IPS-11a (cell line): ENCODE data around the gene OSBPL9.
"Not testable (repeated sequence)": the region's sequence is repeated elsewhere in the genome, so short reads cannot be mapped to it uniquely, and the experiment has no call there.

Experiments
- H3K4me3 ChIP-seq: one replicate; pipeline ENCODE4 v1.5.1; 2013; ENCODE audit warnings: low read depth, low read length, control low read depth

The OSBPL9 gene

DNA sequence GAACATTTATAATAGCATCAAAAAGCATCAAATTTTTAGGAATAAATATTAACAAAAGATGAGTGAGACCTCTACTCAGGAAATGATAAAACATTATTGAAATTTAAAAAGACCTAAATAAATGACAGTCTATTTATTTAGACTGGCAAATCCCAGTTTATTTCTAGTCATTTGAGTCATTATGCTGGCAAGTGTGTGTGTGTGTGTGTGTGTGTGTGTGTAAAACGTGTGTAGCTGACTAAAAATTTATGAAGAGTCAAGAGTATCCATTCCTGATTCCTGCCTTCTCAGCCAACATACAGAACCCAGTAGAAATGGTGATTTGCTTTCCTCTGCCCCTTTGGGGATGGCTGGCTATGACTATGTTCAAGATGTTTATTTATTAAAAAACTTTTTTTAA lies 46.2 kb downstream of the OSBPL9 start:
- H3K4me3 ChIP-seq = no peak overlapping the region

DNA sequence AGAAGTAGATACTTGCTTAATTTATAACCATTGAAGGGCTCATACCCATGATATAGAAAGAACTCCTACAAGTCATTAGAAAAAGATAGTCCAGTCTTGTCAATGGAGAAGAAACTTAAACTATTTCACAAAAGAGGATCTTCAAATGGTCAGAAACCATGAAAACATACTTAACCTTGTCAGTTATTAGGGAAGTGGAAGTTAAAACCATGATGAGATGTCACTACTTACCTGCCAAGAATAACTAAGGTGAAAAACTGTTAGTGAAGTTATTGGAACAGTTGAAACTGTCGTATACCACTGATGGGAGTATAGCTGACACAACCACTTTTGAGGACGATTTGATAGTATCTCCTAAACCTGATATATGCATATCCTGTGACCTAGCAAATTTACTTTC lies 46.8 kb downstream of the OSBPL9 start:
- H3K4me3 ChIP-seq = no peak overlapping the region

DNA sequence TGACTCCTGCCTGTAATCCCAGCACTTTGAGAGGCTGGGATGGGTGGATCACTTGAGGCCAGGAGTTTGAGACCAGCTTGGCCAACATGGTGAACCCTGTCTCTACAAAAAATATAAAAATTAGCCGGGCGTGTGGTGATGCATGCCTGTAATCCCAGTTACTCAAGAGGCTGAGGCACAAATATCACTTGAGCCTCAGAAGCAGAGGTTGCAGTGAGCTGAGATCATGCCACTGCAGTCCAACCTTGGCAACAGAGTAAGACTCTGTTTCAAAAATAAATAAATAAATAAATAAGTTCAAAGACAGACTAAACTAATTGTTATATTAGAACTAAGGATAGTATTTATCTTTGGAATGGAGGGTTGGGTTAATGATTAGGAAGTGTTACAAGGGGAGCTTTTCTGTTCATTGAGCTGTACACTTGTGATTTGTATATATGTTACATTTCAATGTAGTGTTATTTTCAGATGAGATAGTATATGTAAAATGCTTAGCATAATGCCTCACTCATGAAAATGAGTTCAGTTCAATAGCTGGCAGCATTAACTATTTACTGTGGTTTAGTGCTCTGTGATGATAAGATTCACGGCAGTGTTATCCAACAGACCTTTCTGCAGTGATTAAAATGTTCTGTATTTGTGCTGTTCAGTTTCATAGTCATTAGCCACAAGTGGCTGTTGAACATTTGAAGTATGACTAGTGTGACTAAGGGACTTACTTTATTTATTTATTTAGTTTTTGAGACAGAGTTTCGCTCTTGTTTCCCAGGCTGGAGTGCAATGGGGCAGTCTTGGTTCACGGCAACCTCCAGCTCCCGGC lies 47.7 kb downstream of the OSBPL9 start:
- no peak overlapping the region for H3K4me3 ChIP-seq

GRCh38 chr1:51666478-51666877 lies 49.6 kb downstream of the OSBPL9 start:
- no peak overlapping the region for H3K4me3 ChIP-seq

- H3K4me3 ChIP-seq = no peak overlapping the region
Measured at GRCh38 chr1:51667561-51667960, 50.7 kb downstream of the OSBPL9 start.

DNA sequence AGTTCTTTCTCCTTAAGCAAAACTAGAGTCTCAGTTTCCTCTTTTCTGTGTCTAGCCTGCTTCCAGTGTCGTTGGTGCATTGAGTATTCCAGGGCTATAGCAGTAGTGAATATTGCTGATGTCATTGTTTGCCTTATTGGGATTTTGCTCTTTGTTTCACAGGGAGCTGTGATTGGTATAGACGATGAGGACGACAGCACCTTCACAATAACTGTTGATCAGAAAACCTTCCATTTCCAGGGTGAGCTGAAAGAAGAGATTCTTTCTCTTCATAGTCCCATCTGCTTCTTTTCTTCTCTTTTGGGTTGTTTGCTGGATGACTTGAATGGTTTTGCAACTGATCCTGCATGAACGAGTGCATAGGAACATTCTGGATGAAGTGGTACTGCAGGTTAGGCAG lies 52.4 kb downstream of the OSBPL9 start:
- H3K4me3 ChIP-seq = no peak overlapping the region

DNA sequence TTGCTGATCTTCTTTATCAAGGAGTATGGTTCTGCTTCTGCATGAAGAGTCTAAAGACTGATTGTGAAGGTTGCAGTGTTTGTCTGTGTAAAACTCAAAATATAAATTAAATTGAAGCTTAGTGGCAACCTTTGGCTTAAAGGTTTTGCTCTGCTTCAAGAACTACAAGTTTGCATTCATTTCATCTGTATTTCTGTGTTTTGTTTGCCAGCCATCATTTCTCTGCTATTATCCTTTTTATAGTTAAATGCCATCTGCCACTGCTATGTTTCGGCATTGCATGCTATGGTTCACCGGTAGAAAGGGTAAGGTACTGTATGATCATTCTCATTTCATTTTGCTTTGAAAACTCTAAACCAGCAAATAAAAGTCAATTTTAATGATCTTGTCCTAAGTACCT lies 52.9 kb downstream of the OSBPL9 start:
- H3K4me3 ChIP-seq = no peak overlapping the region

GRCh38 chr1:51671527-51672325 lies 54.8 kb downstream of the OSBPL9 start:
- no peak overlapping the region for H3K4me3 ChIP-seq

DNA sequence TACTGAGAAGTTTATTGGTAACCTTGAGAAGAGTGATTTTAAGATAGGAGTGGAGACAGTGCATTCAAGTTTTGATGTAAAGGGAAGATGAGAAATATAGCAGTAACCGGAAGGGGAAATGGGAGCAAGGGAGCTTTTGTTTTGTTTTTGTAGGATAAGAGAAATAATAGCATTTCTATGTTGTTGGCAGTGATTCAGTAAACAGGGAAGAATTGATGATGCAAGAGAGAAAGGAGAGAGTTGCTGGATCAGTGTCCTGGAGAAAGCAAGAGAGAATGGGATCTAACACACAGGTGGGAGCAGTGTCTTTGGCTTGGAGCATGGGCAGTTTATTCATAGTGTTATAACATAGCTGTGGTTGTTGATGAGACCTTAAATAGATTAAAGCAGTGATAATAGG lies 56.4 kb downstream of the OSBPL9 start:
- no peak overlapping the region for H3K4me3 ChIP-seq

DNA sequence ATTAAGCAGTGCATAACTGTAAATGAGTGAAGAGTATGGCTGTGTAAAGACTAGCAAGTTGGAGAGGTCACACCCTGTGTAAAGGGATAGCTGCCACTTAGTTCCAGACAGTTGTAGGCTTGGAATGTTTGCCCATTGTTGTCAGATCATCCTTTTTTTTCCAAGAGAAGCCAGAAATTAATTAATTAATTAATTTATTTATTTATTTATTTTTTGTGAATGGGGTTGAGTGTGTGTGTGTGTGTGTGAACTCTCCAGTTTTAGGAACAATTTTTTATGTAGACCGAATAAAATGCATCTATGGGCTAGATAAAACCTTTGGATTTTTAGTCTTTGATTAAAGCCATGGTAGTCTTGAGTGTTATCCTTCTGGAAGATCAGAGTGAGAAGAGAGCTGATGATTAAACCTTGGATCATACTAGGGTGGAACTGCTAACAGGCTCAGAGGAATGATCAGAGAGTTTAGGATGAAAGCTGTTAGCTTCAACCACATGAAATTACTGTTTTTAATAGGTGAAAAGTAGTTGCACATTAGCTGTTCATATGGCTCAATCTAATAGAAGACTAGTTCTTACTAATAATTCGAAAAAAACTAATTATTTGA lies 58.4 kb downstream of the OSBPL9 start:
- H3K4me3 ChIP-seq = no peak overlapping the region

- no peak overlapping the region for H3K4me3 ChIP-seq
Measured at GRCh38 chr1:51679435-51679834, 62.5 kb downstream of the OSBPL9 start.

DNA sequence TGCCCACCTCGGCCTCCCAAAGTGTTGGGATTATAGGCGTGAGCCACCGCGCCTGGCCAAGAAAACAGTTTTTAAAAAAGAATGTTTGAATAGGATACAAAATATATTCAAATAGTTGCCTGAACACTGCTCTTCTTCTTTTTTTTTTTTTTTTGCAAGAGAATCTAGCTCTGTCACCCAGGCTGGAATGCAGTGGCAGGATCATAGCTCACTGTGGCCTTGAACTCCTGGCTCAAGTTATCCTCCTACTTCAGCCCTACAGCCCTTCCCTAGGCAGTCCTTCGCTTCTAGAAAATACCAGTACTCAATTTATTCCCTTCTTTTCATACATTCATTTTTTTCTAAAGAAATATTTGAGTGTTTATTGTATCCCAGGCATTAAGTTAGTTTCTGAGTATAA lies 67.9 kb downstream of the OSBPL9 start:
- H3K4me3 ChIP-seq = no peak overlapping the region

DNA sequence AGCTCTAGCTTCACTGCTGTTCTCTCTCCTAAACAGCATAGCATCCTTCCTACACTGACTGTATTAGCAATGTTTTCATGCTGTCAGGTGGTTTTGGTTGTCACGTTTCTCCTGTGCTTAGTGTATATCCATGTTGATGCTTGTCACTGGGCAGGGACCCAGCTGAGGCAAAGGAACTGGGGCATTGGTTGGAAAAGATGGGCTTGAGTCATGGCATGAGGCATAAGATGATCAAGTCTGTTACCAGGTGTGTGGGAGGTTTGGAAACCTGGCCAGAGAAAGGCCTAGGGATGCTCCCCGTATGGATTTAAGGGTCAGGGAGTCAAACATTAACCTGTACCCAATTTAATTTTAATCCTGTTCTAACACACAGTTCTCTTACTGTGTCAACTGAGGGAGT lies 69.6 kb downstream of the OSBPL9 start:
- H3K4me3 ChIP-seq = no peak overlapping the region

GRCh38 chr1:51689075-51689440 lies 72.2 kb downstream of the OSBPL9 start:
- no peak overlapping the region for H3K4me3 ChIP-seq

- H3K4me3 ChIP-seq = no peak overlapping the region
Measured at GRCh38 chr1:51689643-51690042, 72.8 kb downstream of the OSBPL9 start.

GRCh38 chr1:51690285-51690961 lies 73.5 kb downstream of the OSBPL9 start:
- no peak overlapping the region for H3K4me3 ChIP-seq

DNA sequence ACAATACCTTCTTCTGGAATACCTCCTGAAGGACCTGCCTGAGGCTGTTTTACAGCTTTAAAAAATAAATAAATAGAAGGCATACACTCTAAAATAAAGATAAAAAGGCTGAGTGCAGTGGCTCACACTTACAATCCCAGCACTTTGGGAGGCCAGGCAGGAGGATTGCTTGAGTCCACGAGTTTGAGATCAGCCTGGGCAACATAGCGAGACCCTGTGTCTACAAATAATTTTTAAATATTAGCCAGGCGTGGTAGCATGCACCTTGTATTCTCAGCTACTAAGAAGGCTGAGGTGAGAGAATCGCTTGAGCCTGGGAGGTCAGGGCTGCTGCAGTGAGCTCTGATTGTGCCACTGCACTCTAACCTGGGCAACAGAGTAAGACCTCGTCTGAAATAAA lies 75.0 kb downstream of the OSBPL9 start:
- H3K4me3 ChIP-seq = no peak overlapping the region

DNA sequence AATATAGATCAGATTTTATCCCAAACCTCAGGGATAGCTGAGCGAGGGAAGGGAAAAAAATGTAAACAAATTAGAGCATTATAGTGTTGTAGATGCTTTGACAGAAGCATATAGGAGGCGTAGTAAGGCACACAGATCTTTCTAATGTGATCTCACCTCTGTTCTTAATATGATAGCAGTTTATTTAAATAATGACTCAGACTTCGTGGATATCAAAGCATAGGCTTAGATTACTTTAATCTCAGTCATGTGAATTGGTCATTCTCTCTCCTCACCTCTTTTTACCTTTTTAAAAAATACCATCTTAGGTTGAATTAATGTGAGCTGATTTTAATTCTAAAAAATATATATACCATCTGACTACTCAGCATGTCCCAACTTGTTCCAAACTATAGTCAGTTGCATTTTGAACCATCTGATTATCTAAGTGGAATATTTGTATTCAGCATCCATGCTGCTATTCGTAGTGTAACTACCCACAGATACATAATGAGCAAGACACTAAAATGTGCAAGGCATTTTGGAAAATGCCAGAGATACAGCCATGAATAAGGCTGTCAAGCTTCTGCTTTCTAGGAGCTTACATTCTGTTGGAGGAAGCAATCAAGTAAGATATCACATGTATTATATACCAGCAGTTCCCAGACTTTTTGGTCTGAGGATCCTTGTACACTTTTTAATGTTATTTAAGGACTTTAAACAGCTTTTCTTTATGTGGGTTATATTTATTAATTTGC lies 76.7 kb downstream of the OSBPL9 start:
- no peak overlapping the region for H3K4me3 ChIP-seq

DNA sequence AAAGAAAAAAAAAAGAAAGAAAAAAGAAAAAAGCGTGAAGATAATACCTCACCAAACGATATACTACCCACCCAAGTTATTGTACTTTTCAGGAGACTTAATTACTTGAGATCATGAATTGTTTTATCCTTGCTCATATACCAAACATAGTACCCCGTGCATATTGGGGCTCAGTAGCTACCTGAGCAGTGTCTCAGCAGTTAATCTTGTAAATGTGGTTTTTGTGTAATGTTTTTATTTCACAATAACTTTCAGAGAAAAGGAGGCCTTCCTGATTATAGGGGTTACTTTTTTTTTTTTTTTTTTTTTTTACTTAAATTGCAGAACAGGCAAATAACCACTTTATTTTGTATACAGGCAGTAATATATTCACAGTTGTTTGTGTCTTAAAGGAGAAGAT lies 80.3 kb downstream of the OSBPL9 start:
- no peak overlapping the region for H3K4me3 ChIP-seq

- H3K4me3 ChIP-seq = no peak overlapping the region
Measured at GRCh38 chr1:51699391-51699790, 82.5 kb downstream of the OSBPL9 start.

DNA sequence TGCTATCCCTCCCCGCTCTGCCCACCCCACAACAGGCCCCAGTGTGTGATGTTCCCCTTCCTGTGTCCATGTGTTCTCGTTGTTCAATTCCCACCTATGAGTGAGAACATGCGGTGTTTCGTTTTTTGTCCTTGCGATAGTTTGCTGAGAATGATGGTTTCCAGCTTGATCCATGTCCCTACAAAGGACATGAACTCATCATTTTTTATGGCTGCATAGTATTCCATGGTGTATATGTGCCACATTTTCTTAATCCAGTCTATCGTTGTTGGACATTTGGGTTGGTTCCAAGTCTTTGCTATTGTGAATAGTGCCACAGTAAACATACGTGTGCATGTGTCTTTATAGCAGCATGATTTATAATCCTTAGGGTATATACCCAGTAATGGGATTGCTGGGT lies 84.9 kb downstream of the OSBPL9 start:
- H3K4me3 ChIP-seq = not testable (repeated sequence)
